Amniotic stem cell (primary cell): ENCODE results near the gene LHX1.

Experiments
- DNase-seq: peaks from one replicate; lab custom pipeline; 2025; lab: John Stamatoyannopoulos, UW

Gene LHX1

GRCh38 chr17:36972186-36972700, 35.0 kb downstream of the LHX1 start:
- DNase-seq: no peak

- DNase-seq: no peak
Measured at GRCh38 chr17:36972905-36973304, 35.6 kb downstream of the LHX1 start.

GRCh38 chr17:36975922-36976515, 38.7 kb downstream of the LHX1 start:
- DNase-seq: no peak

DNA sequence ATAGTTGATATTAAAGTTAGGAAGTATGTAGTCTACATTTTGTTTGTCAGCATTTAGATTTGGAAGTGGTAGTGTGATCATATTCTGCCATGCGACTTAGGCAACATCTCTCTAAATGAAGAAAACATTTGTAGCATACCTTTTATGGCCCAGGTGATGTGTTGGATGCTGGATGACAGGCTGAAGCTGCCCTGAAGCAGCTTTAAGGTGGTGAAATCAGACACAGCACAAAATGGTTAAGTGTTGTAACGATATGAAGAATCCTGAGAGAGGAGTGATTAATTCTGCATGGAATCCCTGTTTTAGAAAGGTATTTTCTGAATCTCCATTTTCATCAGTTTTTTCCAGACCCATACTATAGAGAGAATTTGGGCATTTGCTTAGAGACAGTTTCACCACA, 39.8 kb downstream of the LHX1 start:
- no peak for DNase-seq

GRCh38 chr17:36977568-36977967, 40.3 kb downstream of the LHX1 start:
- DNase-seq: no peak

GRCh38 chr17:36978810-36979564, 41.7 kb downstream of the LHX1 start:
- no peak for DNase-seq

DNA sequence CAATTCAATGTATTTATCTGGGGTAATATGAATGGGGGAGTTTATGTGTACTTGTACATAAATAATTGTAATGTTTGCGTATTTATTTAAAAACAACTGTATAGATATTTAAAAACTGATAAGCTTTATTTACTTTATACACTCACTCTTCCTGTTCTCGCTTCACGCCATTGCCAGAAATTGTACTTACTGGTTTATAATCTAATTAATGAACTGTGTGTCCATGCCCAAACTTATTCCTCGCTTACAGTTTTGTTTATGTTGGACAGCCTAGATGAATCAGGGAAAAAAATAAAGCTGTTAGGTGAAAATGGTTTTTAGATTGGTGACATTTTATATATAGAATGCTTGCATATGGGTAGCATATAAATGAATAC, 42.3 kb downstream of the LHX1 start:
- DNase-seq: no peak

- DNase-seq: no peak
Measured at GRCh38 chr17:36980280-36980761, 43.0 kb downstream of the LHX1 start.

GRCh38 chr17:36983618-36984017, 46.3 kb downstream of the LHX1 start:
- no peak for DNase-seq

DNA sequence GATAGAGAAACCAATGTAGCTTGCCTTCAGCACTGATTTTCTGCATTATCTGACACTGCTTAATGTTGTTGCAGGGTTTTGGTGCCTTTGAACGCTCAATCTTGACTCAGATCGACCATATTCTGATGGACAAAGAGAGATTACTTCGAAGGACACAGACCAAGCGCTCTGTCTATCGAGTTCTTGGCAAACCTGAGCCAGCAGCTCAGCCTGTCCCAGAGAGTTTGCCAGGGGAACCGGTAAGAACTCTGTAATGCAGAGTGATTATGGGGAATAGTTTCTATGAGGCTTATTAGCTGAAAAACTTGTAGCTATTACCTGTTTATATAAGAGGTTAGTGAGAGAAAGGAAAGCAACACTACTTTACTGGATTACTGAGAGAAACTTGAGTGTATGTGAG, 51.9 kb downstream of the LHX1 start:
- no peak for DNase-seq

DNA sequence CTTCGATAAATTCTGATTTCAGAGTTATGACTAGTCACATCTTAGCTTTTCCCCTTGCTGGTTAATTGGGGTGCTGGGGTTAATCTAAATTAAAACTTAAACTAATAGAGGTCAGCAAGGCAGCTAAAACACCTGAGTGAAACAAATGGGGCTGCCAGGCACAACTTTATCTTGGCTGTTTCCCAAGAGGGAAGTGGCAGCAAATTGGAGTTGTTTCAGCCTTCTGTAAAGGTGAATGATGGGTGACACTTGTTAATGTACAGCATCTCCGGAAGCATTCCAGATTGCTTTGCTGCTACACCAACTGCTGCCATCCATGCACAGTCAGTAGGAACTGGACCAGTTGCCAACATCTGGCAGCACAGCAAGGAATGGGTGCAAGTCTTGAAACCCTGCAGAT, 55.4 kb downstream of the LHX1 start:
- no peak for DNase-seq

- no peak for DNase-seq
Measured at GRCh38 chr17:36993227-36993626, 56.0 kb downstream of the LHX1 start.
